IMR-90 (cell line): ENCODE results near the gene ZNF384.

Source experiments
- BHLHE40 ChIP-seq: fragments of 150-350 bp; IDR thresholded peaks from 2 replicates; pipeline ENCODE4 v1.6.1; 2016; ENCODE audit warnings: mild to moderate bottlenecking, low read depth, low read length
- CEBPB ChIP-seq: IDR thresholded peaks from 2 replicates; pipeline ENCODE4 v1.6.1; 2012; ENCODE audit warnings: low read depth, low read length, improper control_type of control experiment
- CTCF ChIP-seq: conservative IDR thresholded peaks from 2 replicates; pipeline ENCODE4 v1.5.1; 2012; ENCODE audit warnings: mild to moderate bottlenecking, low read depth, low read length, improper control_type of control experiment
- ELK1 ChIP-seq: fragments of 150-350 bp; IDR thresholded peaks from 2 replicates; pipeline ENCODE4 v1.6.1; 2016; ENCODE audit warnings: low read depth, mild to moderate bottlenecking, low read length, moderate library complexity, borderline replicate concordance
- MAZ ChIP-seq: IDR thresholded peaks from 2 replicates; pipeline ENCODE4 v1.6.1; 2012; ENCODE audit warnings: low read depth, mild to moderate bottlenecking, low read length, improper control_type of control experiment, moderate library complexity, borderline replicate concordance
- MXI1 ChIP-seq: IDR thresholded peaks from 2 replicates; pipeline ENCODE4 v1.6.1; 2012; ENCODE audit warnings: low read depth, mild to moderate bottlenecking, low read length, moderate library complexity, borderline replicate concordance
- NFE2L2 ChIP-seq: fragments of 150-350 bp; IDR thresholded peaks from 2 replicates; pipeline ENCODE4 v1.6.1; 2016; ENCODE audit warnings: low read depth, mild to moderate bottlenecking, low read length
- POLR2A ChIP-seq: IDR thresholded peaks from 2 replicates; pipeline ENCODE4 v1.6.1; 2012; ENCODE audit warnings: mild to moderate bottlenecking, low read depth, low read length
- RCOR1 ChIP-seq: IDR thresholded peaks from 2 replicates; pipeline ENCODE4 v1.6.1; 2012; ENCODE audit warnings: mild to moderate bottlenecking, low read length, improper control_type of control experiment; ENCODE audit not compliant: insufficient replicate concordance
- RFX5 ChIP-seq: IDR thresholded peaks from 2 replicates; pipeline ENCODE4 v1.8.0; 2012; ENCODE audit warnings: low read depth, mild to moderate bottlenecking, low read length, moderate library complexity
- SMC3 ChIP-seq: fragments of 150-350 bp; IDR thresholded peaks from 2 replicates; pipeline ENCODE4 v1.6.1; 2016; ENCODE audit warnings: low read depth, mild to moderate bottlenecking, antibody characterized with exemption, low read length, moderate library complexity

DNA sequence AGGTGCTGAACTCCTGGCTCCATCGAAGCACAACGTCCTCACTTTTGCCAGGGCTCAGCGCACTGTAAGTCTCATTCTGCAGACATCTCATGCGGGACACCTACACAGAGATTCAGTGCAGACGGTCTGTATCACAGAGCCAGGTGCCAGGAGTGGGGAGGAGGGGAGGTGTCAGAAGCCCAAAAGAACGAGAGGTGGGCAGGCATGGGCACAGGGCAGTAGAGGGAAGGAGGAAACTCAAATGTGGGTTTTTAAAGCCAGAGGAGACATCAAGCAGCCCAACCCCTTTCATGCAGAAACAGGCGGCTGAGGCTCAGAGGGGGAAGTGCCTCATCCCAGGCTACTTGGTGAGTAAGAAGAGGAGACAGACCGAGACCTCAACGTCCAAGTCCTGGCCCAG lies 50.9 kb downstream of the ZNF384 start:
- TF ChIP-seq ELK1 (no peak), CTCF (no peak), POLR2A (no peak), RFX5 (no peak), MAZ (no peak), CEBPB (no peak), RCOR1 (no peak), MXI1 (no peak), SMC3 (no peak), NFE2L2 (no peak), BHLHE40 (no peak)
